ENCODE data around the gene HRH2. TPM values are rescaled to one million over a fixed set of nuclear protein-coding genes. Genes with fewer than 3 reads are reported as not detected.

The HRH2 gene
- total and polyA plus RNA-seq, 9 of the 15 experiments (the other 6 are each of a cell fraction or from before 2014, with no cell fraction given): 0.04 TPM; not detected in 8

DNA sequence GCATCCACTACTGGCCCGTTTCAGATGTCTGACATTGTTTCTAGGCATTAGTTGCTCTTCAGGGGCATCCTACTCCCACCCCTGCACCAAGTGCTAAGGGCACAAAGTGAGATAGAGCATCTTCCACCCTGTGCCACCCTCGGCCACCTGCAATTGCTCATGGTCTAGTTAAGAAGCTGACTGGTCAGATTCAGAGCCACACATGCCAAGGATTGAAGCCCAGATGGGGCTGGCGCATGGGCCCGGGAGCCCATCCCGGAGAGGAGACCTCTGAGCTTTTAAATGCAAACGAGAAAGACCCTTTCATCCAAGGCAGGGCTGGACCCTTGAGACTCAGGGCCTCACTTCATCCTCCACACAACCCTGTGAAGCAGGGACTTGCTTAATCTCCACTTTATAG is 28.5 kb downstream of the HRH2 start (continued):
- TF ChIP-seq POLR3A (IDR thresholded peaks at IDR 0.05; ENCODE audit: borderline replicate concordance, extremely low read depth, insufficient read depth, insufficient read length) (no peak), CBX1 (IDR thresholded peaks at IDR 0.05; ENCODE audit: low read depth) (no peak), NR4A1 (CRISPR knock-in tag; IDR thresholded peaks at IDR 0.05) (no peak), NR4A1 (tag; IDR thresholded peaks at IDR 0.05) (no peak), PRMT5 (CRISPR knock-in tag; IDR thresholded peaks at IDR 0.05) (no peak)
- TF ChIP-seq, protein P1, sequence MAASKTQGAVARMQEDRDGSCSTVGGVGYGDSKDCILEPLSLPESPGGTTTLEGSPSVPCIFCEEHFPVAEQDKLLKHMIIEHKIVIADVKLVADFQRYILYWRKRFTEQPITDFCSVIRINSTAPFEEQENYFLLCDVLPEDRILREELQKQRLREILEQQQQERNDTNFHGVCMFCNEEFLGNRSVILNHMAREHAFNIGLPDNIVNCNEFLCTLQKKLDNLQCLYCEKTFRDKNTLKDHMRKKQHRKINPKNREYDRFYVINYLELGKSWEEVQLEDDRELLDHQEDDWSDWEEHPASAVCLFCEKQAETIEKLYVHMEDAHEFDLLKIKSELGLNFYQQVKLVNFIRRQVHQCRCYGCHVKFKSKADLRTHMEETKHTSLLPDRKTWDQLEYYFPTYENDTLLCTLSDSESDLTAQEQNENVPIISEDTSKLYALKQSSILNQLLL (CRISPR knock-in tag; IDR thresholded peaks at IDR 0.05; ENCODE audit: borderline replicate concordance): no peak

DNA sequence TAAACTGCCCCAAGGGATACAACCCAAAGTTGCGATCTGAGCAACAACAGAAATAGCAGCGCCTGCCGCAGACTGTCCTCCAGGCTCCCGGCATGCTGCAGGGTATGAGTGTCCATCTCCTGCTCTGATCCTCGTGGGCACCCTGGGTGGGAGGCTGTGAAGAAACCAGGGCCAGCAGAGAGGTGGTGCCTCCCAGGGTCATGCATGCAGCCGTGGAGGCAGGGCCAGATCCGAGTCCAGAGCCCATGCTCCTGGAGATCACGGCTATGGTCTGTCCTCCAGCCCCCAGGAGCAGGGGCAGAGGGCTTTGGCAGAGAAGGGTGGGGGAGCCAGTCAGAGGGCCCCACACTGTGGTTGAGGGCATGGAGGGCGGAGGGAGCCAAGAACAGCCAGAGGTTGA is 29.0 kb downstream of the HRH2 start:
- intact Hi-C loops (cut with micrococcal nuclease): no loop called here
- Histone ChIP-seq H3K4me1 (replicated peaks in 1 of 2; ENCODE audit: control insufficient read depth in 2 of 2, insufficient read depth in 2 of 2, low read length in 2 of 2) (peaks cover 0 to 10% of the 10 kb centered on the region in 2 experiments; a peak in 2 of 5 replicates), H3K4me3 (no peak overlapping the region), H3K36me3 (ENCODE audit: control insufficient read depth, insufficient read depth, low read length) (no peaks in the 10 kb centered on the region), H3K9me1 (ENCODE audit: control insufficient read depth, insufficient read depth, low read length) (peaks cover 4% of the 10 kb centered on the region), H3K27me3 (ENCODE audit: control insufficient read depth in 2 of 2, insufficient read depth in 2 of 2, low read length in 2 of 2) (peaks cover 35 to 90% of the 10 kb centered on the region in 2 experiments), H3K27ac (ENCODE audit: extremely low read depth, low read depth, low read length) (no peak overlapping the region), H3K9me3 (replicated peaks; ENCODE audit: control insufficient read depth, insufficient read depth, low read depth, low read length) (no peaks in the 10 kb centered on the region), H3K79me2 (ENCODE audit: control insufficient read depth, insufficient read depth, low read length) (no peaks in the 10 kb centered on the region), H2AFZ (ENCODE audit: low read depth, low read length) (no peak overlapping the region), H4K20me1 (replicated peaks; ENCODE audit: control insufficient read depth, insufficient read depth, low read length) (0 out of 2 replicates have a peak, but pooled peaks cover 12% of the 10 kb centered on the region), H3K9ac (ENCODE audit: insufficient read depth in 1 of 2, low read depth in 2 of 2, low read length in 2 of 2) (no peak overlapping the region), H3K4me2 (ENCODE audit: insufficient read depth, low read length) (no peak overlapping the region)
- no TSS peak for BruUV-seq (replicated peaks)
- ChIA-PET POLR2A (interaction anchor here (0.7 kb wide), 1 partner anchor 19 kb away, joined by 3 read pairs; no protein-coding TSS in a partner anchor), CTCF (ENCODE audit: low intra/inter-chr PET ratio) (no interaction called here)
- ATAC-seq (no peak), DNase-seq (ENCODE audit: extremely low read depth in 1 of 4, low spot score in 3 of 4) (no peak), FAIRE-seq (no peak)
- in situ Hi-C loops (cut with MboI): no loop called here
- WGBS (ENCODE audit: insufficient coverage, low coverage, missing lambda C conversion rate): under 1% methylated on average over 9 of the region's 9 CpGs
- no peak for TF ChIP-seq DPF2 (IDR thresholded peaks at IDR 0.05)
- no peak for TF ChIP-seq ZC3H4 (CRISPR knock-in tag; IDR thresholded peaks at IDR 0.05; ENCODE audit: borderline replicate concordance)
- no peak for TF ChIP-seq FOXA1 (IDR thresholded peaks at IDR 0.05; ENCODE audit: borderline replicate concordance)
- TF ChIP-seq, protein P2, sequence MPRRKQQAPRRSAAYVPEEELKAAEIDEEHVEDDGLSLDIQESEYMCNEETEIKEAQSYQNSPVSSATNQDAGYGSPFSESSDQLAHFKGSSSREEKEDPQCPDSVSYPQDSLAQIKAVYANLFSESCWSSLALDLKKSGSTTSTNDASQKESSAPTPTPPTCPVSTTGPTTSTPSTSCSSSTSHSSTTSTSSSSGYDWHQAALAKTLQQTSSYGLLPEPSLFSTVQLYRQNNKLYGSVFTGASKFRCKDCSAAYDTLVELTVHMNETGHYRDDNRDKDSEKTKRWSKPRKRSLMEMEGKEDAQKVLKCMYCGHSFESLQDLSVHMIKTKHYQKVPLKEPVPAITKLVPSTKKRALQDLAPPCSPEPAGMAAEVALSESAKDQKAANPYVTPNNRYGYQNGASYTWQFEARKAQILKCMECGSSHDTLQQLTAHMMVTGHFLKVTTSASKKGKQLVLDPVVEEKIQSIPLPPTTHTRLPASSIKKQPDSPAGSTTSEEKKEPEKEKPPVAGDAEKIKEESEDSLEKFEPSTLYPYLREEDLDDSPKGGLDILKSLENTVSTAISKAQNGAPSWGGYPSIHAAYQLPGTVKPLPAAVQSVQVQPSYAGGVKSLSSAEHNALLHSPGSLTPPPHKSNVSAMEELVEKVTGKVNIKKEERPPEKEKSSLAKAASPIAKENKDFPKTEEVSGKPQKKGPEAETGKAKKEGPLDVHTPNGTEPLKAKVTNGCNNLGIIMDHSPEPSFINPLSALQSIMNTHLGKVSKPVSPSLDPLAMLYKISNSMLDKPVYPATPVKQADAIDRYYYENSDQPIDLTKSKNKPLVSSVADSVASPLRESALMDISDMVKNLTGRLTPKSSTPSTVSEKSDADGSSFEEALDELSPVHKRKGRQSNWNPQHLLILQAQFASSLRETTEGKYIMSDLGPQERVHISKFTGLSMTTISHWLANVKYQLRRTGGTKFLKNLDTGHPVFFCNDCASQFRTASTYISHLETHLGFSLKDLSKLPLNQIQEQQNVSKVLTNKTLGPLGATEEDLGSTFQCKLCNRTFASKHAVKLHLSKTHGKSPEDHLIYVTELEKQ (CRISPR knock-in tag; IDR thresholded peaks at IDR 0.05): no peak
- no peak for TF ChIP-seq ZNF584 (CRISPR knock-in tag; IDR thresholded peaks at IDR 0.05; ENCODE audit: low read depth)
- no peak for TF ChIP-seq NR2C1 (IDR thresholded peaks at IDR 0.05)
- TF ChIP-seq NR2C1 (tag; IDR thresholded peaks at IDR 0.05): no peak
- TF ChIP-seq, protein P3, sequence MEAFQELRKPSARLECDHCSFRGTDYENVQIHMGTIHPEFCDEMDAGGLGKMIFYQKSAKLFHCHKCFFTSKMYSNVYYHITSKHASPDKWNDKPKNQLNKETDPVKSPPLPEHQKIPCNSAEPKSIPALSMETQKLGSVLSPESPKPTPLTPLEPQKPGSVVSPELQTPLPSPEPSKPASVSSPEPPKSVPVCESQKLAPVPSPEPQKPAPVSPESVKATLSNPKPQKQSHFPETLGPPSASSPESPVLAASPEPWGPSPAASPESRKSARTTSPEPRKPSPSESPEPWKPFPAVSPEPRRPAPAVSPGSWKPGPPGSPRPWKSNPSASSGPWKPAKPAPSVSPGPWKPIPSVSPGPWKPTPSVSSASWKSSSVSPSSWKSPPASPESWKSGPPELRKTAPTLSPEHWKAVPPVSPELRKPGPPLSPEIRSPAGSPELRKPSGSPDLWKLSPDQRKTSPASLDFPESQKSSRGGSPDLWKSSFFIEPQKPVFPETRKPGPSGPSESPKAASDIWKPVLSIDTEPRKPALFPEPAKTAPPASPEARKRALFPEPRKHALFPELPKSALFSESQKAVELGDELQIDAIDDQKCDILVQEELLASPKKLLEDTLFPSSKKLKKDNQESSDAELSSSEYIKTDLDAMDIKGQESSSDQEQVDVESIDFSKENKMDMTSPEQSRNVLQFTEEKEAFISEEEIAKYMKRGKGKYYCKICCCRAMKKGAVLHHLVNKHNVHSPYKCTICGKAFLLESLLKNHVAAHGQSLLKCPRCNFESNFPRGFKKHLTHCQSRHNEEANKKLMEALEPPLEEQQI (IDR thresholded peaks at IDR 0.05): no peak
